NOMO-1 treated with dmso at 0.1 percent for 144 hours (cell line): ENCODE results near the gene HMGXB4.

Source experiments
- DNase-seq: peaks from one replicate; lab custom pipeline; 2025; ENCODE audit not compliant: unreplicated experiment; lab: John Stamatoyannopoulos, UW

HMGXB4 gene

GRCh38 chr22:35308480-35309021 lies 51.3 kb downstream of the HMGXB4 start:
- DNase-seq = no peak

GRCh38 chr22:35310556-35311550 lies 53.6 kb downstream of the HMGXB4 start:
- DNase-seq = no peak

- DNase-seq = no peak
Observed at GRCh38 chr22:35311551-35311999, 54.3 kb downstream of the HMGXB4 start.

- DNase-seq = no peak
Observed at GRCh38 chr22:35312198-35313059, 55.1 kb downstream of the HMGXB4 start.

GRCh38 chr22:35313311-35314121 lies 56.2 kb downstream of the HMGXB4 start:
- DNase-seq = no peak

GRCh38 chr22:35314161-35314942 lies 57.1 kb downstream of the HMGXB4 start:
- DNase-seq = no peak

GRCh38 chr22:35315141-35315854 lies 58.0 kb downstream of the HMGXB4 start:
- no peak for DNase-seq

GRCh38 chr22:35315855-35316745 lies 58.8 kb downstream of the HMGXB4 start:
- no peak for DNase-seq

GRCh38 chr22:35316751-35317150 lies 59.5 kb downstream of the HMGXB4 start:
- no peak for DNase-seq

GRCh38 chr22:35317680-35318290 lies 60.5 kb downstream of the HMGXB4 start:
- no peak for DNase-seq

GRCh38 chr22:35318346-35319215 lies 61.3 kb downstream of the HMGXB4 start:
- no peak for DNase-seq

GRCh38 chr22:35319244-35319985 lies 62.1 kb downstream of the HMGXB4 start:
- DNase-seq = no peak

- DNase-seq = no peak
Observed at GRCh38 chr22:35322126-35322525, 64.8 kb downstream of the HMGXB4 start.

- DNase-seq = no peak
Observed at GRCh38 chr22:35322893-35323292, 65.6 kb downstream of the HMGXB4 start.

- no peak for DNase-seq
Observed at GRCh38 chr22:35323305-35323704, 66.0 kb downstream of the HMGXB4 start.

- DNase-seq = no peak
Observed at GRCh38 chr22:35324067-35324466, 66.8 kb downstream of the HMGXB4 start.
